ENCODE data around the gene ZNF133.

DNA sequence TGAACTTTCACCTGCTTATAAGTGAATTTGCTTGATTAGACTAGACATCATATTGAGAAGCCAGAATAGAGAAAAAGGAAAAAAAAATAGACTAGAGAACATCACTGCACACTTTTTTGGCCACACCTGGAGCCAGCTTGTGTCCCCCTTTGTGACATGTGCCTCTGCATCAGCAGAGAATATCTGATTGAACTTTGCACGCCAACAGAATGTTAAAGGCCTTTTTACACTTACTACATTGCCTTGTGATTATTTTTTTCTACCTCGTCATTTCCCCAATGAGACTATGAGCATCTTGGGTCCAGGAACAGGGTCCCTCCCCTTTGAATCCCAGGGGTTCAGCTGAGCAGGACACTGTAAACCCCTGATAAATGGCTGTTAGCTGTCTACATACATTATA is 17.2 kb upstream of the ZNF133 start:
- TF ChIP-seq, protein P1, sequence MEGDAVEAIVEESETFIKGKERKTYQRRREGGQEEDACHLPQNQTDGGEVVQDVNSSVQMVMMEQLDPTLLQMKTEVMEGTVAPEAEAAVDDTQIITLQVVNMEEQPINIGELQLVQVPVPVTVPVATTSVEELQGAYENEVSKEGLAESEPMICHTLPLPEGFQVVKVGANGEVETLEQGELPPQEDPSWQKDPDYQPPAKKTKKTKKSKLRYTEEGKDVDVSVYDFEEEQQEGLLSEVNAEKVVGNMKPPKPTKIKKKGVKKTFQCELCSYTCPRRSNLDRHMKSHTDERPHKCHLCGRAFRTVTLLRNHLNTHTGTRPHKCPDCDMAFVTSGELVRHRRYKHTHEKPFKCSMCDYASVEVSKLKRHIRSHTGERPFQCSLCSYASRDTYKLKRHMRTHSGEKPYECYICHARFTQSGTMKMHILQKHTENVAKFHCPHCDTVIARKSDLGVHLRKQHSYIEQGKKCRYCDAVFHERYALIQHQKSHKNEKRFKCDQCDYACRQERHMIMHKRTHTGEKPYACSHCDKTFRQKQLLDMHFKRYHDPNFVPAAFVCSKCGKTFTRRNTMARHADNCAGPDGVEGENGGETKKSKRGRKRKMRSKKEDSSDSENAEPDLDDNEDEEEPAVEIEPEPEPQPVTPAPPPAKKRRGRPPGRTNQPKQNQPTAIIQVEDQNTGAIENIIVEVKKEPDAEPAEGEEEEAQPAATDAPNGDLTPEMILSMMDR (IDR thresholded peaks at IDR 0.05): no peak
- TF ChIP-seq TCF7L2 (IDR thresholded peaks at IDR 0.05; ENCODE audit: low read depth, low read length): no peak

Measured in Panc1 (cell line).